ENCODE measurements around the gene STK39. TPM values are rescaled to one million over a fixed set of nuclear protein-coding genes. Genes with fewer than 3 reads are reported as not detected.

Gene STK39
- polyA plus RNA-seq, 1 donor (not counting 4 experiments of a cell fraction or from before 2014, with no cell fraction given) = 20.7 TPM

DNA sequence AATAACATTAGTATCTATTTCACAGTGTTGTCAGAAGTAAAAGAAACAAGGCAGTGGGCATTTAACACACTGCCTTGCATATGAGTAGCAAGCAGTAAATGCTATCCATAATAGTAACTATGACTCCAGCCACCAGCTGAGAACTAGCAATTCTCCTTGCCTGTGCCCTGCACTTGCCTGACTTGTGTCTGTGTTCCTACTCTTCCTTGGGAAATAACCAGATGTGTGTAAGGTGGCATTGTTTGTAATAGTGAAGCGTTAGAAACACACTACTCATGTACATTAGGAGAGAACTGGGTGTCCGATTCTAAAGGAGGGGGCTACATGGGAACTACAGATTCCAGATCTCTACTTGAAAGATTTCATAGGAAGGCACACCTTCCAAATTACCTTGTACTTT, 197.8 kb downstream of the STK39 start:
- DNase-seq (ENCODE audit: low read depth, low spot score) = no peak
- FAIRE-seq = no peak
- Histone ChIP-seq H3K9me1 (ENCODE audit: control insufficient read depth, extremely low read depth, insufficient read depth, low read length) (no peaks in the 10 kb centered on the region), H2AFZ (ENCODE audit: control insufficient read depth, low read length) (no peak overlapping the region), H3K79me2 (ENCODE audit: control insufficient read depth, insufficient read depth, low read length) (no peaks in the 10 kb centered on the region), H3K27me3 (ENCODE audit: control insufficient read depth, extremely low read depth, insufficient read depth, low read length) (no peaks in the 10 kb centered on the region), H3K36me3 (ENCODE audit: control insufficient read depth in 2 of 2, extremely low read depth in 1 of 2, insufficient read depth in 2 of 2, low read length in 2 of 2) (no peaks in the 10 kb centered on the region), H3K9me3 (ENCODE audit: control insufficient read depth, low read depth, low read length) (no peaks in the 10 kb centered on the region), H3K4me1 (ENCODE audit: control insufficient read depth, extremely low read depth, insufficient read depth, low read length) (no peaks in the 10 kb centered on the region), H3K4me3 (ENCODE audit: control insufficient read depth in 2 of 3, extremely low read depth in 1 of 3, insufficient read depth in 2 of 3, low read depth in 1 of 3, low read length in 3 of 3) (no peak overlapping the region), H3K27ac (ENCODE audit: control insufficient read depth, insufficient read depth, low read length) (no peak overlapping the region), H3K4me2 (ENCODE audit: control insufficient read depth, extremely low read depth, insufficient read depth, low read depth, low read length) (no peak overlapping the region), H4K20me1 (ENCODE audit: control insufficient read depth, extremely low read depth, insufficient read depth, low read length) (no peaks in the 10 kb centered on the region), H3K9ac (ENCODE audit: control insufficient read depth, extremely low read depth, insufficient read depth, low read length) (no peak overlapping the region)
- dilution Hi-C loops (cut with MboI; ENCODE audit: extremely low pct_ligation_motif_present, low sequenced_read_pairs) = no loop called here
- TF ChIP-seq, protein P1, sequence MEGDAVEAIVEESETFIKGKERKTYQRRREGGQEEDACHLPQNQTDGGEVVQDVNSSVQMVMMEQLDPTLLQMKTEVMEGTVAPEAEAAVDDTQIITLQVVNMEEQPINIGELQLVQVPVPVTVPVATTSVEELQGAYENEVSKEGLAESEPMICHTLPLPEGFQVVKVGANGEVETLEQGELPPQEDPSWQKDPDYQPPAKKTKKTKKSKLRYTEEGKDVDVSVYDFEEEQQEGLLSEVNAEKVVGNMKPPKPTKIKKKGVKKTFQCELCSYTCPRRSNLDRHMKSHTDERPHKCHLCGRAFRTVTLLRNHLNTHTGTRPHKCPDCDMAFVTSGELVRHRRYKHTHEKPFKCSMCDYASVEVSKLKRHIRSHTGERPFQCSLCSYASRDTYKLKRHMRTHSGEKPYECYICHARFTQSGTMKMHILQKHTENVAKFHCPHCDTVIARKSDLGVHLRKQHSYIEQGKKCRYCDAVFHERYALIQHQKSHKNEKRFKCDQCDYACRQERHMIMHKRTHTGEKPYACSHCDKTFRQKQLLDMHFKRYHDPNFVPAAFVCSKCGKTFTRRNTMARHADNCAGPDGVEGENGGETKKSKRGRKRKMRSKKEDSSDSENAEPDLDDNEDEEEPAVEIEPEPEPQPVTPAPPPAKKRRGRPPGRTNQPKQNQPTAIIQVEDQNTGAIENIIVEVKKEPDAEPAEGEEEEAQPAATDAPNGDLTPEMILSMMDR (optimal IDR thresholded peaks at IDR 0.05 in 1 of 3, IDR thresholded peaks at IDR 0.05 in 1 of 3, conservative IDR thresholded peaks at IDR 0.05 in 1 of 3; ENCODE audit: extremely low read depth in 1 of 3, insufficient read depth in 2 of 3, low read length in 3 of 3) = no peak
- TF ChIP-seq EZH2 (IDR thresholded peaks at IDR 0.05; ENCODE audit: low read length) = no peak

- Histone ChIP-seq H3K9ac (ENCODE audit: control insufficient read depth, extremely low read depth, insufficient read depth, low read length) (no peak overlapping the region), H3K4me3 (ENCODE audit: control insufficient read depth in 2 of 3, extremely low read depth in 1 of 3, insufficient read depth in 2 of 3, low read depth in 1 of 3, low read length in 3 of 3) (no peak overlapping the region), H3K4me2 (ENCODE audit: control insufficient read depth, extremely low read depth, insufficient read depth, low read depth, low read length) (no peak overlapping the region), H3K4me1 (ENCODE audit: control insufficient read depth, extremely low read depth, insufficient read depth, low read length) (no peaks in the 10 kb centered on the region), H3K27ac (ENCODE audit: control insufficient read depth, insufficient read depth, low read length) (no peak overlapping the region), H4K20me1 (ENCODE audit: control insufficient read depth, extremely low read depth, insufficient read depth, low read length) (no peaks in the 10 kb centered on the region), H3K27me3 (ENCODE audit: control insufficient read depth, extremely low read depth, insufficient read depth, low read length) (no peaks in the 10 kb centered on the region), H3K36me3 (ENCODE audit: control insufficient read depth in 2 of 2, extremely low read depth in 1 of 2, insufficient read depth in 2 of 2, low read length in 2 of 2) (no peaks in the 10 kb centered on the region), H2AFZ (ENCODE audit: control insufficient read depth, low read length) (no peak overlapping the region), H3K79me2 (ENCODE audit: control insufficient read depth, insufficient read depth, low read length) (no peaks in the 10 kb centered on the region), H3K9me1 (ENCODE audit: control insufficient read depth, extremely low read depth, insufficient read depth, low read length) (no peaks in the 10 kb centered on the region), H3K9me3 (ENCODE audit: control insufficient read depth, low read depth, low read length) (no peaks in the 10 kb centered on the region)
- no peak for FAIRE-seq
- no peak for DNase-seq (ENCODE audit: low read depth, low spot score)
- dilution Hi-C loops (cut with MboI; ENCODE audit: extremely low pct_ligation_motif_present, low sequenced_read_pairs) = no loop called here
- TF ChIP-seq EZH2 (IDR thresholded peaks at IDR 0.05; ENCODE audit: low read length) = no peak
- TF ChIP-seq, protein P1 (optimal IDR thresholded peaks at IDR 0.05 in 1 of 3, IDR thresholded peaks at IDR 0.05 in 1 of 3, conservative IDR thresholded peaks at IDR 0.05 in 1 of 3; ENCODE audit: extremely low read depth in 1 of 3, insufficient read depth in 2 of 3, low read length in 3 of 3) = no peak
Measured at GRCh38 chr2:168047091-168047690, 200.2 kb downstream of the STK39 start.
